Tibial nerve (tissue), 4 donors: ENCODE results near the gene AP2A1.

Source experiments
- CTCF ChIP-seq, 5 experiments: fragments of 200-600 bp in 3 of 5; fragments of 450-650 bp in 2 of 5; sonication (generic) in 3 of 5; IDR thresholded peaks; one replicate each; pipeline ENCODE4 v1.5.1; 2016 to 2019; ENCODE audit warnings: antibody characterized with exemption in 5 of 5, mild to moderate bottlenecking in 3 of 5, moderate library complexity in 2 of 5
- EP300 ChIP-seq, 2 donors: sonication (generic); formaldehyde crosslinking; IDR thresholded peaks; one replicate each; pipeline ENCODE4 v1.6.1; 2017; ENCODE audit warnings: antibody characterized with exemption in 2 of 2, mild to moderate bottlenecking in 1 of 2
- POLR2A ChIP-seq, 2 donors: fragments of 450-650 bp; IDR thresholded peaks; one replicate each; pipeline ENCODE4 v1.6.1; 2017; ENCODE audit warnings: antibody characterized with exemption in 2 of 2, mild to moderate bottlenecking in 2 of 2, moderate library complexity in 2 of 2

GRCh38 chr19:49853852-49854377 is 87.1 kb downstream of the AP2A1 start:
- no peak for TF ChIP-seq EP300 (IDR thresholded peaks at IDR 0.05)
- TF ChIP-seq CTCF (IDR thresholded peaks at IDR 0.05): no peak
- no peak for TF ChIP-seq POLR2A (IDR thresholded peaks at IDR 0.05)
